Prostate gland (tissue), 2 donors: ENCODE results near the gene RNF17.

ENCODE experiments used
- CTCF ChIP-seq, 4 experiments: fragments of 200-600 bp in 2 of 4; fragments of 450-650 bp in 2 of 4; sonication (generic) in 2 of 4; IDR thresholded peaks; 1 replicate in 3 of 4; 2 replicates in 1 of 4; pipeline ENCODE4 v1.5.1; 2016 to 2019; ENCODE audit warnings: antibody characterized with exemption in 4 of 4, mild to moderate bottlenecking in 2 of 4, moderate library complexity in 2 of 4
- POLR2AphosphoS5 ChIP-seq: sonication (generic); formaldehyde crosslinking; IDR thresholded peaks from one replicate; pipeline ENCODE4 v1.6.1; 2017; ENCODE audit warnings: antibody characterized with exemption

- TF ChIP-seq CTCF (IDR thresholded peaks at IDR 0.05) (no peak), POLR2AphosphoS5 (no peak)
These were observed 130.5 kb downstream of the RNF17 start for GRCh38 chr13:24894277-24894971.
